Heart left ventricle (tissue), 13 donors: ENCODE results near the gene TPPP2.

ENCODE experiments used
- POLR2A ChIP-seq, 2 donors: fragments of 450-650 bp; IDR thresholded peaks; one replicate each; pipeline ENCODE4 v1.6.1; 2017; ENCODE audit warnings: antibody characterized with exemption in 2 of 2, mild to moderate bottlenecking in 2 of 2, moderate library complexity in 2 of 2
- TF ChIP-seq, protein P1 (sequence below), 12 donors: fragments of 200-600 bp; sonication (generic) in 4 of 12; IDR thresholded peaks; one replicate each; pipeline versions ENCODE4 v1.5.0 to v1.8.0; 2018 to 2022; ENCODE audit warnings: antibody characterized with exemption in 12 of 12, mild to moderate bottlenecking in 5 of 12
- donor health status: ischemic (EF 13 %, LVEDD 7.1; RV severe dilation, severe dysfunction).
- donor health status: DM: no; HTN: yes; CAD: no.
- donor health status: DM: no; HTN: no; CAD: no.
- donor health status: ischemic (EF 25% LVEDD 6.9; RV normal size, moderate dysfunction).
- donor health status: ischemic (EF 25% LVEDD 5.7; RV mildly dilated, moderate dysfunction).
- donor health status: ischemic (EF 35%, LVEDD 5.7; RV mildly dilated, moderate dysfunction).
- donor health status: nonischemic (EF 11% LVEDD 7.7; RV severe dilation, severe dysfunction).
- donor health status: DM: yes; HTN: yes; CAD: no.
- donor health status: PGD.
- donor health status: ischemic (EF 29% LVEDD 5.4; RV normal size, mild dysfunction).
- donor health status: nonischemic (EF 23%, LVEDD 6.1; RV moderate dilation, normal function).

- TF ChIP-seq, protein P1, sequence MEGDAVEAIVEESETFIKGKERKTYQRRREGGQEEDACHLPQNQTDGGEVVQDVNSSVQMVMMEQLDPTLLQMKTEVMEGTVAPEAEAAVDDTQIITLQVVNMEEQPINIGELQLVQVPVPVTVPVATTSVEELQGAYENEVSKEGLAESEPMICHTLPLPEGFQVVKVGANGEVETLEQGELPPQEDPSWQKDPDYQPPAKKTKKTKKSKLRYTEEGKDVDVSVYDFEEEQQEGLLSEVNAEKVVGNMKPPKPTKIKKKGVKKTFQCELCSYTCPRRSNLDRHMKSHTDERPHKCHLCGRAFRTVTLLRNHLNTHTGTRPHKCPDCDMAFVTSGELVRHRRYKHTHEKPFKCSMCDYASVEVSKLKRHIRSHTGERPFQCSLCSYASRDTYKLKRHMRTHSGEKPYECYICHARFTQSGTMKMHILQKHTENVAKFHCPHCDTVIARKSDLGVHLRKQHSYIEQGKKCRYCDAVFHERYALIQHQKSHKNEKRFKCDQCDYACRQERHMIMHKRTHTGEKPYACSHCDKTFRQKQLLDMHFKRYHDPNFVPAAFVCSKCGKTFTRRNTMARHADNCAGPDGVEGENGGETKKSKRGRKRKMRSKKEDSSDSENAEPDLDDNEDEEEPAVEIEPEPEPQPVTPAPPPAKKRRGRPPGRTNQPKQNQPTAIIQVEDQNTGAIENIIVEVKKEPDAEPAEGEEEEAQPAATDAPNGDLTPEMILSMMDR (IDR thresholded peaks at IDR 0.05): peak; percentile 55 to 82 (median 71)
- TF ChIP-seq POLR2A (IDR thresholded peaks at IDR 0.05): no peak
These were observed 9.8 kb downstream of the TPPP2 start for GRCh38 chr14:21039585-21040369.
